Ovary (tissue), 9 donors: ENCODE data around the gene CUBN. TPM values are rescaled to one million over a fixed set of nuclear protein-coding genes. Genes with fewer than 3 reads are reported as not detected.

Experiments used
- DNase-seq, 5 donors: peaks; one replicate each; pipeline ENCODE4 v3.0.0-alpha.2; 2019 to 2020
- H3K27ac ChIP-seq, 2 donors: fragments of 200-600 bp; one replicate each; pipeline versions ENCODE4 v1.5.1 to v1.8.0; 2019 to 2022
- H3K27me3 ChIP-seq: fragments of 200-600 bp; one replicate; pipeline ENCODE4 v1.8.0; 2022
- H3K36me3 ChIP-seq: fragments of 200-600 bp; sonication (generic); one replicate; pipeline ENCODE4 v1.5.1; 2019
- H3K4me1 ChIP-seq: one replicate; pipeline ENCODE4 v1.8.1; 2013; ENCODE audit warnings: mild to moderate bottlenecking, moderate library complexity; ENCODE audit not compliant: insufficient read depth
- H3K4me3 ChIP-seq: fragments of 200-600 bp; sonication (generic); one replicate; pipeline ENCODE4 v1.5.1; 2017
- H3K9me3 ChIP-seq, 2 donors: fragments of 200-600 bp in 1 of 2; sonication (generic) in 1 of 2; one replicate each; pipeline versions ENCODE4 v1.5.1 to v1.8.1; 2013 to 2019; ENCODE audit warnings: mild to moderate bottlenecking in 1 of 2, moderate library complexity in 1 of 2
- EP300 ChIP-seq: sonication (generic); formaldehyde crosslinking; IDR thresholded peaks from one replicate; pipeline ENCODE4 v1.6.1; 2017; ENCODE audit warnings: antibody characterized with exemption
- POLR2A ChIP-seq: fragments of 450-650 bp; IDR thresholded peaks from one replicate; pipeline ENCODE4 v1.6.1; 2017; ENCODE audit warnings: antibody characterized with exemption, mild to moderate bottlenecking, moderate library complexity
- whole genome bisulfite sequencing, 3 donors: extraction: QIAGEN DNeasy Blood & Tissue Kit in 1 of 3; methylation state at CpG; one replicate each; pipeline versions ENCODE4 v1.1.5 to v1.1.7; 2013 to 2017; 5-methylcytosine and 5-hydroxymethylcytosine counted together
- intact Hi-C, 4 donors: fragments of 100-400 bp; cut with DNase I; formaldehyde crosslinking; loops; one replicate each; pipeline versions ENCODE4 v1.11.0 to v1.15.1; 2022 to 2023
- polyA plus RNA-seq, 2 donors: library from polyadenylated mRNA; stranded (reverse); fragments of 200-250 nt in 1 of 2; fragments of 350-450 nt in 1 of 2; fragmentation: Illumina TruSeq in 1 of 2; extraction: RNeasy Lipid Tissue Mini Kit (QIAGEN cat#74804) in 1 of 2; gene quantifications; one replicate each; pipeline ENCODE4 v1.2.3, GENCODE V29; 2013 to 2014
- total RNA-seq, 7 donors: library from RNA; depleted of rRNA in 2 of 7; stranded (reverse); fragments of >200 nt in 2 of 7; fragmentation: NEBNext Ultra II Directional in 3 of 7; extraction: Animal tissue kit (Norgen Biotek cat#: 25700) in 3 of 7; gene quantifications; one replicate each; pipeline versions ENCODE4 v1.1.0 to v1.2.4, GENCODE V29; 2016 to 2023
- TF ChIP-seq, protein P1 (sequence below), 3 donors: fragments of 450-650 bp in 2 of 3; fragments of 200-600 bp in 1 of 3; IDR thresholded peaks; one replicate each; pipeline versions ENCODE4 v1.5.1 to v1.8.0; 2016 to 2022; ENCODE audit warnings: antibody characterized with exemption in 3 of 3, mild to moderate bottlenecking in 1 of 3
- donor health status: DM: no; HTN: no; CAD: no; lungs with moderate emphysema.
- donor health status: DM: no; HTN: no; CAD: no.
- donor health status: Bipolar disorder and iron deficiency.
- donor health status: DM: yes; HTN: yes; CAD: no.
- donor health status: DM: no; HTN: no; CAD: no.
- donor health status: DM: yes; HTN: yes; CAD: no.

The CUBN gene
- total and polyA plus RNA-seq, 9 donors: 1.9 to 5.8 (median 4.0) TPM

DNA sequence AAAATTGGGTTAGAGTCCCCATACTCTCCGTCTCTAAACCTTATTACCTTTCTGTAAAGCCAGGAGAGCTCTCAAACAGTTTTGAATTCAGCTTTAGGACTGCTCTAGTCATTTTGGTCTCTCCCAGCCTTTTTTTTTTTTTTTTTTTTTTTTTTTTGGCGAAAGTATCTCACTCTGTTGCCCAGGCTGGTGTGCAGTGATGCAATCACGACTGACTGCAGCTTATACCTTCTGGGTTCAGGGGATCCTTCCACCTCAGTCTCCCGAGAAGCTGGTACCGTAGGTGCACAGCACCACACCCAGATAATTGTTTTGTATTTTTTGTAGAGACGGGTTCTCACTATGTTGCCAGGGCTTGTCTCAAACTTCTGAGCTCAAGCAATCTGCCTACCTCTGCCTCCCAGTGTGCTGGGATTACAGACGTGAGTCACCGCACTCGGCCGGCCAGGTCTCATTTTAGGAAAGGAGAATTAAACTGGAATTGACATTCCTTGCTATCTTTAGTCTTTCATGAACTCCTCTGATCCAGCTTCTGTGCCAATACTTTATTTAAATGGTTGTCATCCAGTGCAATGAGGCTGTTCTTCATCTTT is 281.0 kb downstream of the CUBN start:
- H3K4me3 ChIP-seq: no peak overlapping the region
- H3K27ac ChIP-seq: no peak overlapping the region
- TF ChIP-seq, protein P1, sequence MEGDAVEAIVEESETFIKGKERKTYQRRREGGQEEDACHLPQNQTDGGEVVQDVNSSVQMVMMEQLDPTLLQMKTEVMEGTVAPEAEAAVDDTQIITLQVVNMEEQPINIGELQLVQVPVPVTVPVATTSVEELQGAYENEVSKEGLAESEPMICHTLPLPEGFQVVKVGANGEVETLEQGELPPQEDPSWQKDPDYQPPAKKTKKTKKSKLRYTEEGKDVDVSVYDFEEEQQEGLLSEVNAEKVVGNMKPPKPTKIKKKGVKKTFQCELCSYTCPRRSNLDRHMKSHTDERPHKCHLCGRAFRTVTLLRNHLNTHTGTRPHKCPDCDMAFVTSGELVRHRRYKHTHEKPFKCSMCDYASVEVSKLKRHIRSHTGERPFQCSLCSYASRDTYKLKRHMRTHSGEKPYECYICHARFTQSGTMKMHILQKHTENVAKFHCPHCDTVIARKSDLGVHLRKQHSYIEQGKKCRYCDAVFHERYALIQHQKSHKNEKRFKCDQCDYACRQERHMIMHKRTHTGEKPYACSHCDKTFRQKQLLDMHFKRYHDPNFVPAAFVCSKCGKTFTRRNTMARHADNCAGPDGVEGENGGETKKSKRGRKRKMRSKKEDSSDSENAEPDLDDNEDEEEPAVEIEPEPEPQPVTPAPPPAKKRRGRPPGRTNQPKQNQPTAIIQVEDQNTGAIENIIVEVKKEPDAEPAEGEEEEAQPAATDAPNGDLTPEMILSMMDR (IDR thresholded peaks at IDR 0.05): no peak
- no peak for TF ChIP-seq POLR2A
- TF ChIP-seq EP300: no peak
- H3K9me3 ChIP-seq: no peaks in the 10 kb centered on the region
- H3K4me1 ChIP-seq: peaks cover 3% of the 10 kb centered on the region
- intact Hi-C loops: loop anchor here in 2 of 4 donors (5.0 to 10.0 kb wide), 2 partner anchors 409 to 586 kb away; no protein-coding TSS in a partner anchor
- WGBS, 3 donors: 71 to 88% (median 80%) methylated on average over 10 of the region's 10 CpGs
- no peaks in the 10 kb centered on the region for H3K27me3 ChIP-seq
- DNase-seq: no peak
- H3K36me3 ChIP-seq: no peaks in the 10 kb centered on the region

DNA sequence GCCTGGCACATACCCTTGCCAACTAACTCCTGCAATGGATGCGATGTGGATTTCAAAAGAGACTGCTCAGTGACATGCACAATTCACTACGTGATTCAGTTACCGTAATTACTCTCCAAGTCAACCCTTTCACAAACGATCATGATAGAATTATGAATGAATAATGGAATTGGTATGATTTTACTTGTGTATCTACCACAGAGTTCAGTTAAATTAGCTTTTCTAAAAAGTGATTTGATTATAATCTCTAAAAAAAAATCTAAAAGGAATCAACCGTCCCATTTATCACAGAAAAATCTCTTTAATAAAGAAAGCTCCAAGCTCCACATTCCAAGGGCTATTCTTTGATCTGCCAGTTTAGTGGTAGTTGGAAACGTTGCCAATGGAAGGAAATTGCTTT is 282.0 kb downstream of the CUBN start:
- 80 to 82% (median 80%) methylated on average over 6 of the region's 6 CpGs for WGBS, 3 donors
- no peak for DNase-seq
- no peak overlapping the region for H3K4me3 ChIP-seq
- H3K27ac ChIP-seq: no peak overlapping the region
- peaks cover 3% of the 10 kb centered on the region for H3K4me1 ChIP-seq
- intact Hi-C loops: loop anchor here in 2 of 4 donors (5.0 to 10.0 kb wide), 2 partner anchors 410 to 587 kb away; no protein-coding TSS in a partner anchor
- TF ChIP-seq POLR2A (no peak), EP300 (no peak)
- TF ChIP-seq, protein P1 (IDR thresholded peaks at IDR 0.05): no peak
- no peaks in the 10 kb centered on the region for H3K36me3 ChIP-seq
- H3K9me3 ChIP-seq: no peaks in the 10 kb centered on the region
- no peaks in the 10 kb centered on the region for H3K27me3 ChIP-seq

DNA sequence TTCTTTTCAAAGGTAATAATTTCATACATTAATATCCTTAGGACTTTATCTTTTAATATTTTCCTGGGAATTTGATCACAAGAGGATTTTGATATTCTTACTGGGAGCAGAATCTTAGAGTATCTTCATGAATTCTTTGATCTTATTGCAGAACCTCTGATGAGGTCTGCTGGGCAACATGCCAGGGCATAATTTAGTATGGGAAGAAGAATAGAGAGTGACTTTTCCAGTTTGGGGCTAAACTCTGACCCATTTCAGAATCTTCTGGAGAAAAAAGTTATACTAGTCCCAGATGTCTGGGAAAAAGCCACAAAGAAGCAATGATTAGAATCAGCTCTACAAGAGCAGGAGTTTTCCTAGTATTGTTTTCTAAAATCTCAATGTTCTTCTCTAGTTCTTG is 284.4 kb downstream of the CUBN start:
- Histone ChIP-seq H3K27me3 (no peaks in the 10 kb centered on the region), H3K9me3 (no peaks in the 10 kb centered on the region), H3K4me1 (peaks cover 3% of the 10 kb centered on the region), H3K4me3 (no peak overlapping the region), H3K36me3 (no peaks in the 10 kb centered on the region), H3K27ac (peak overlapping the region in 1 of 2 donors; percentile 2)
- intact Hi-C loops: loop anchor here in 3 of 4 donors (2.0 to 10.0 kb wide), 3 partner anchors 406 to 590 kb away; no protein-coding TSS in a partner anchor
- TF ChIP-seq EP300: no peak
- TF ChIP-seq POLR2A: no peak
- TF ChIP-seq, protein P1 (IDR thresholded peaks at IDR 0.05): no peak
- DNase-seq: peak in 1 of 5 donors; percentile 55

DNA sequence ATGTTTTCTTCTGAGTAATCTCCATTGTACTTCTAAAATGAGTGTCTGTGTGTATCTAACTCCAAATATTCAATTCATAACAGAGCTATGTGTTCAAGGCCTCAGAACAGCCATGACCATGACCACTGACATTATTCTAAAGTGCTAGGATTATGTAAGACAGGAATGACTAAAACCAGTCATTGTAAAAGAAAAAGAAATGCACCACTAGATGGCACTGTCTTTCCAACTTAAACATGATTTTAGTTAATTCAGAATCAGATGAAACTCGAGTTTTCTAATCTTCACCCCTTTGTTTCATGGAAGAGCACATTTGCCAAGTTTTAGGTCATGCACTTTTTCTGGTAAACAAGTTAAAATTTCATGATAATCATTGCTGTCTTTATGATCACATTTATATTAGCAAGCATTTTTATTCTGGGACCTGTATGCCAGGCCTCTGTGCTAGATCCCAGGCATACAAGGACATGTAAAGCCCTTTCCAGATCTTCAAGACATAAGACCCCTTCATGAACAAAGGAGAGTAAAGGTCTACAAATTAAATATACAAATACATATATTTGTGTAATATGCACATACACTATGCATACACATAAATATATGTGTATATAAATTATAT is 286.2 kb downstream of the CUBN start:
- Histone ChIP-seq H3K27me3 (no peaks in the 10 kb centered on the region), H3K36me3 (no peaks in the 10 kb centered on the region), H3K27ac (peak overlapping the region in 1 of 2 donors; percentile 72), H3K4me3 (no peak overlapping the region), H3K9me3 (no peaks in the 10 kb centered on the region), H3K4me1 (peaks cover 3% of the 10 kb centered on the region)
- 0% methylated on average over 1 of the region's 1 CpG for WGBS, 3 donors
- no peak for DNase-seq
- no peak for TF ChIP-seq POLR2A
- TF ChIP-seq EP300: no peak
- TF ChIP-seq, protein P1 (IDR thresholded peaks at IDR 0.05): peak; percentile 43 to 73 (median 64)
- intact Hi-C loops: loop anchor here in 1 of 4 donors (10.0 kb wide), 1 partner anchor 591 kb away; no protein-coding TSS in a partner anchor
